ENCODE measurements around the gene ATE1. TPM values are rescaled to one million over a fixed set of nuclear protein-coding genes. Genes with fewer than 3 reads are reported as not detected.
A peak's percentile ranks its signal among the peaks of the same experiment; 100 is the strongest.

Gene ATE1
- total RNA-seq, 2 experiments from 2014 or later, result 13.6 to 17.5 TPM

- no peak overlapping the region for H3K4me3 Mint-ChIP-seq
- H3K4me1 Mint-ChIP-seq (ENCODE audit: low read depth), result peaks cover 3% of the 10 kb centered on the region
- intact Hi-C loops (cut with micrococcal nuclease), result no loop called here
- CTCF ChIA-PET, result interaction anchor here (0.7 to 1.0 kb wide), 3 partner anchors 10 to 145 kb away, joined by 3 to 4 read pairs (median 3); no protein-coding TSS in a partner anchor
- no peaks in the 10 kb centered on the region for H3K27me3 Mint-ChIP-seq (ENCODE audit: low read depth)
- H3K36me3 Mint-ChIP-seq (ENCODE audit: low read depth), result peaks cover 15% of the 10 kb centered on the region
- no peak overlapping the region for H3K27ac Mint-ChIP-seq
- DNase-seq, result no peak
- no peaks in the 10 kb centered on the region for H3K9me3 Mint-ChIP-seq
Observed at GRCh38 chr10:121891103-121891502, 36.7 kb downstream of the ATE1 start.

GRCh38 chr10:121889212-121889611 lies 38.6 kb downstream of the ATE1 start:
- Mint-ChIP-seq H3K27ac (no peak overlapping the region), H3K4me1 (ENCODE audit: low read depth) (peaks cover 3% of the 10 kb centered on the region), H3K9me3 (no peaks in the 10 kb centered on the region), H3K27me3 (ENCODE audit: low read depth) (no peaks in the 10 kb centered on the region), H3K36me3 (ENCODE audit: low read depth) (peaks cover 12% of the 10 kb centered on the region), H3K4me3 (no peak overlapping the region)
- intact Hi-C loops (cut with micrococcal nuclease), result loop anchor here (5.0 kb wide), 2 partner anchors 137 to 292 kb away; partner anchors contain the start of gene FGFR2
- CTCF ChIA-PET, result no interaction called here
- no peak for DNase-seq

DNA sequence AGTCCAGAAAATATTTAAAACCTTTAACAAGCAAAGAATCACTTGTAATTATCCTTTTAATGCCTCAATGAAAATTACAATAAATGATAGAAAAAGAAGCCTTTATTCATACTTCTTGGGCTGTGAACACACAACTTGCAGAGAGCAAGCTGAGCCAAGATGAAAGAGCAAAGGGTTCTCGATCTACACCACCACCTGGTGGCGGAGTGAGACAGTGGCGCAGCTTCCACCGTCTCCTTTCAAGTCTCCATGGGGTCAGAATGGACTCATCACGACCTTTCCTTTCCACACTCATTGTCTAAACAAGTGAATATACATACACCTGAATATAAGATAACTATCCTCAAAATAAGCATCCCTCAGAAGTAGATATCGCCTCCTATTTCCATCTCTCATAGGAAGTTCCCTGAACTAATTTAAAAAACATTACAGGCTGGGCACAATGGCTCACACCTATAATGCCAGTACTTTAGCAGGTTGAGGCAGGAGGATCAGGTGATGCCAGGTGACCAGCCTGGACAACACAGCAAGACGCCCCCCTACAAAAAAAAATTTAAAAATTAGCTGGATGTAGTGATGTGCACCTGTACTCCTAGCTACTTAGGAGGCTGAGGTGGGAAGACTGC lies 40.7 kb downstream of the ATE1 start:
- H3K4me3 Mint-ChIP-seq, result no peak overlapping the region
- H3K9me3 Mint-ChIP-seq, result no peaks in the 10 kb centered on the region
- peaks cover 15% of the 10 kb centered on the region for H3K36me3 Mint-ChIP-seq (ENCODE audit: low read depth)
- H3K27me3 Mint-ChIP-seq (ENCODE audit: low read depth), result no peaks in the 10 kb centered on the region
- DNase-seq, result peak; percentile 73
- H3K4me1 Mint-ChIP-seq (ENCODE audit: low read depth), result peaks cover 3% of the 10 kb centered on the region
- intact Hi-C loops (cut with micrococcal nuclease), result loop anchor here (1.0 to 5.0 kb wide), 5 partner anchors 63 to 938 kb away; partner anchors contain the start of gene FGFR2
- CTCF ChIA-PET, result interaction anchor here (0.6 to 2.8 kb wide), 14 partner anchors 8 to 944 kb away, joined by 3 to 12 read pairs (median 4); no protein-coding TSS in a partner anchor
- no peak overlapping the region for H3K27ac Mint-ChIP-seq

- Mint-ChIP-seq H3K4me3 (no peak overlapping the region), H3K4me1 (ENCODE audit: low read depth) (peaks cover 4% of the 10 kb centered on the region), H3K9me3 (no peaks in the 10 kb centered on the region), H3K36me3 (ENCODE audit: low read depth) (peaks cover 16% of the 10 kb centered on the region), H3K27me3 (ENCODE audit: low read depth) (no peaks in the 10 kb centered on the region), H3K27ac (no peak overlapping the region)
- CTCF ChIA-PET, result interaction anchor here (0.6 to 2.8 kb wide), 5 partner anchors 43 to 153 kb away, joined by 4 to 12 read pairs (median 4); no protein-coding TSS in a partner anchor
- intact Hi-C loops (cut with micrococcal nuclease), result loop anchor here (2.0 to 5.0 kb wide), 4 partner anchors 134 to 937 kb away; partner anchors contain the start of gene FGFR2
- no peak for DNase-seq
Observed at GRCh38 chr10:121886181-121886580, 41.6 kb downstream of the ATE1 start.

DNA sequence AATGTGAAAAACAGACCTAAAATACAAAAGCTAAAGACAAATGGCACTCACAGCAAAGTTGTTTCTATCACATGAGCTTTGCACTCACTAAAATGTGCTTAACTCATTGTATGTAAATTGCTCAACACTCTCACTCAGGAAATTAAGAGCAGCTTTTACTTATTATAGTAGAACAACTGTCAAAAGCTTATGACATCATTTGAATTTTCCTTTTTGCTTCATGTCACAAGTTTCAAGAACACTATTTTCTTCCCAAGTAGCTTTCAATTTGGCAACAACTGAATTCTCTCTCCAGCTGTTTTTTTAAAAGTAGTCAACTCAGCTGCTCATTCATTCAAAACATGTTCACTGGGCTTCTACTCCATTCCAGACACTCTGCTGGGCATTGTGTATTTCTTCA lies 46.9 kb downstream of the ATE1 start:
- H3K27me3 Mint-ChIP-seq (ENCODE audit: low read depth), result no peaks in the 10 kb centered on the region
- H3K27ac Mint-ChIP-seq, result no peak overlapping the region
- no peak overlapping the region for H3K4me3 Mint-ChIP-seq
- peaks cover 3% of the 10 kb centered on the region for H3K4me1 Mint-ChIP-seq (ENCODE audit: low read depth)
- no peaks in the 10 kb centered on the region for H3K9me3 Mint-ChIP-seq
- intact Hi-C loops (cut with micrococcal nuclease), result no loop called here
- no peak for DNase-seq
- H3K36me3 Mint-ChIP-seq (ENCODE audit: low read depth), result peaks cover 27% of the 10 kb centered on the region
- CTCF ChIA-PET, result interaction anchor here (0.6 to 1.6 kb wide), 3 partner anchors 20 to 282 kb away, joined by 3 to 5 read pairs (median 4); no protein-coding TSS in a partner anchor

GRCh38 chr10:121879476-121879875 lies 48.4 kb downstream of the ATE1 start:
- H3K27me3 Mint-ChIP-seq (ENCODE audit: low read depth), result no peaks in the 10 kb centered on the region
- no peak for DNase-seq
- intact Hi-C loops (cut with micrococcal nuclease), result no loop called here
- peaks cover 29% of the 10 kb centered on the region for H3K36me3 Mint-ChIP-seq (ENCODE audit: low read depth)
- no peak overlapping the region for H3K27ac Mint-ChIP-seq
- CTCF ChIA-PET, result interaction anchor here (1.4 to 1.9 kb wide), 2 partner anchors 8 to 12 kb away, joined by 3 to 5 read pairs; no protein-coding TSS in a partner anchor
- H3K9me3 Mint-ChIP-seq, result no peaks in the 10 kb centered on the region
- H3K4me1 Mint-ChIP-seq (ENCODE audit: low read depth), result peaks cover 3% of the 10 kb centered on the region
- H3K4me3 Mint-ChIP-seq, result no peak overlapping the region

DNA sequence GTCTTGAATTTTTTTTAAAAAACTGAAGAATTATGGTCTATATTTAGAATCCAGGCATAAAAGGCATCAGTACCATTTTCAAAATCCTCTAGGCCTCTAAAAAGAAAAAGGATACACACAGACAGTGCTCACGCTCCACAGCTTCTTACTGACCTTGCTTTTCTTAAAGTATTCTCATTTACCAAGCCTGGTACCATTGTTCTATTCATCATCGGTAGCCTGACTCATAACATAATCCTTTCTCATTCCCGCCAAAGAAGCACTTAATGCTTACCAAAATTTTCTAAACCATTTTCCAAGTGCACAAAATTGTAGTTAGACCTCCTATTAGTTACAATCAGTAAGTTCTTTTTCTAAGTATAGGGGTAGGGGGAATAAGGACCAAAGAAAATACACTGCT lies 54.6 kb downstream of the ATE1 start:
- H3K4me3 Mint-ChIP-seq, result no peak overlapping the region
- no peak overlapping the region for H3K27ac Mint-ChIP-seq
- intact Hi-C loops (cut with micrococcal nuclease), result no loop called here
- H3K36me3 Mint-ChIP-seq (ENCODE audit: low read depth), result peaks cover 21% of the 10 kb centered on the region
- no peaks in the 10 kb centered on the region for H3K4me1 Mint-ChIP-seq (ENCODE audit: low read depth)
- CTCF ChIA-PET, result no interaction called here
- H3K9me3 Mint-ChIP-seq, result no peaks in the 10 kb centered on the region
- DNase-seq, result no peak
- no peaks in the 10 kb centered on the region for H3K27me3 Mint-ChIP-seq (ENCODE audit: low read depth)

GRCh38 chr10:121870413-121870812 lies 57.4 kb downstream of the ATE1 start:
- H3K27ac Mint-ChIP-seq, result no peak overlapping the region
- H3K9me3 Mint-ChIP-seq, result no peaks in the 10 kb centered on the region
- H3K4me3 Mint-ChIP-seq, result no peak overlapping the region
- no peak for DNase-seq
- H3K27me3 Mint-ChIP-seq (ENCODE audit: low read depth), result no peaks in the 10 kb centered on the region
- intact Hi-C loops (cut with micrococcal nuclease), result no loop called here
- peaks cover 18% of the 10 kb centered on the region for H3K36me3 Mint-ChIP-seq (ENCODE audit: low read depth)
- no peaks in the 10 kb centered on the region for H3K4me1 Mint-ChIP-seq (ENCODE audit: low read depth)
- CTCF ChIA-PET, result no interaction called here

DNA sequence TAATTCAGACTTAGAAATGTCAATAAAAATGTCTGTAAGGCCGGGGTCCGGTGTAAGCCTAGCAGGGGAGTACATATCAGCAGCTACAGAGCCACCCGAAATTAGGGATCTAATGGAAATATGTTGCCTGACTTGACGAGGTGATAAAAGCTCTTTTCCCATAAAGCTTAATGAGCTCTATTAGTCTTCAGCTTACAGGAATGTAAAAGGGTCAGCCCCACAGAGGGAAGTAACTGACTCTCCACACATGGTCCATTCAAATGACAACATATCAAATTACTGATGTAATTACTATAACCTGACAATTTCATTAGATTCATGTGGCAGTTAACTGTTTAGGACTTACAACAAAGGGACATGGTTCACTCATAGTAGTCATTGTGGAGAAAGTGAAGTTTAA lies 62.3 kb downstream of the ATE1 start:
- H3K27me3 Mint-ChIP-seq (ENCODE audit: low read depth), result no peaks in the 10 kb centered on the region
- no peak for DNase-seq
- intact Hi-C loops (cut with micrococcal nuclease), result no loop called here
- H3K4me3 Mint-ChIP-seq, result no peak overlapping the region
- no peaks in the 10 kb centered on the region for H3K4me1 Mint-ChIP-seq (ENCODE audit: low read depth)
- H3K9me3 Mint-ChIP-seq, result no peaks in the 10 kb centered on the region
- CTCF ChIA-PET, result interaction anchor here (1.1 to 1.2 kb wide), 2 partner anchors 17 to 22 kb away, joined by 3 to 8 read pairs; no protein-coding TSS in a partner anchor
- H3K27ac Mint-ChIP-seq, result no peak overlapping the region
- H3K36me3 Mint-ChIP-seq (ENCODE audit: low read depth), result peaks cover 35% of the 10 kb centered on the region

DNA sequence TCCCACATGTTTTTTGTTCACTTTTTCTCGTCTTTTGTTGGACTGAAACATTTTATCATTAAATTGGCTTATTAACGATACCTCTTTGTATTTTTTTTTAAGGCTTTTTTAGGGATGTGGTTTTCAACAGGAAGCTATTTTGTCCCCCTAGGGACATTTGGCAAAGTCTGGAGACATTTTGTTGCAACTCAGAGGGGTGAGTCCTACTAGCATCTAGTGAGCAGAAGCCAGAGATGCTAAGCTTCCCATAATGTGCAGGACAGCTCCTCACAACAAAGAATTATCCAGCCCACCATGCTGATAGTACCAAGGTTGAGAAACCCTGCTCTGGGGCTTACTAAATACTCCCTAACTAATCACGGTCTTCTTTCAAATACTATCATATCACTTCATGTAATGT lies 63.2 kb downstream of the ATE1 start:
- Mint-ChIP-seq H3K4me1 (ENCODE audit: low read depth) (no peaks in the 10 kb centered on the region), H3K36me3 (ENCODE audit: low read depth) (peaks cover 30% of the 10 kb centered on the region), H3K4me3 (no peak overlapping the region), H3K9me3 (no peaks in the 10 kb centered on the region), H3K27me3 (ENCODE audit: low read depth) (no peaks in the 10 kb centered on the region), H3K27ac (no peak overlapping the region)
- intact Hi-C loops (cut with micrococcal nuclease), result no loop called here
- DNase-seq, result no peak
- CTCF ChIA-PET, result no interaction called here

- Mint-ChIP-seq H3K4me1 (ENCODE audit: low read depth) (no peaks in the 10 kb centered on the region), H3K9me3 (no peaks in the 10 kb centered on the region), H3K4me3 (no peak overlapping the region), H3K27me3 (ENCODE audit: low read depth) (no peaks in the 10 kb centered on the region), H3K27ac (no peak overlapping the region), H3K36me3 (ENCODE audit: low read depth) (peaks cover 29% of the 10 kb centered on the region)
- intact Hi-C loops (cut with micrococcal nuclease), result no loop called here
- CTCF ChIA-PET, result interaction anchor here (0.6 kb wide), 1 partner anchor 1320 kb away, joined by 3 read pairs; no protein-coding TSS in a partner anchor
- no peak for DNase-seq
Observed at GRCh38 chr10:121864168-121864567, 63.7 kb downstream of the ATE1 start.

DNA sequence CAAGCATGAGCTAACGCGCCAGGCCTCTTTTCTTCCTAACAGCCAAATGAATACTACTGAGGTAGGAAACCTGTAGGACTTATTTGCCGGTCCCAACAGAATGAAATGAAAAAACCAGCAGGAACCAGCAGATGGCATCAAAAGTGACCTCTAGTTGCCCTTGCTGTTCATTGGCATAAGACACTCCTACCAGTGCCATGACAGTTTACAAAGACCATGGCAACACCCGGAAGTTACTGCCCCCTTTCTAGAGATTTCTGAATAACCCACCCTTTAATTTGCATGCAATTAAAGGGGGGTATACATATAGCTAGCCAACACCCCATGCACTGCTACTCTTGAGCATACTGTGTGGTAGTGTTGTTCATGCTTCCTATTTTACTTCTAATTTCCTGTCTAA lies 65.2 kb downstream of the ATE1 start:
- CTCF ChIA-PET, result interaction anchor here (0.6 kb wide), 1 partner anchor 389 kb away, joined by 3 read pairs; no protein-coding TSS in a partner anchor
- no peak overlapping the region for H3K4me3 Mint-ChIP-seq
- H3K27ac Mint-ChIP-seq, result no peak overlapping the region
- intact Hi-C loops (cut with micrococcal nuclease), result no loop called here
- H3K27me3 Mint-ChIP-seq (ENCODE audit: low read depth), result no peaks in the 10 kb centered on the region
- H3K36me3 Mint-ChIP-seq (ENCODE audit: low read depth), result peaks cover 31% of the 10 kb centered on the region
- DNase-seq, result no peak
- H3K4me1 Mint-ChIP-seq (ENCODE audit: low read depth), result no peaks in the 10 kb centered on the region
- no peaks in the 10 kb centered on the region for H3K9me3 Mint-ChIP-seq

GRCh38 chr10:121862042-121862441 lies 65.8 kb downstream of the ATE1 start:
- Mint-ChIP-seq H3K27ac (no peak overlapping the region), H3K27me3 (ENCODE audit: low read depth) (no peaks in the 10 kb centered on the region), H3K9me3 (no peaks in the 10 kb centered on the region), H3K36me3 (ENCODE audit: low read depth) (peaks cover 38% of the 10 kb centered on the region), H3K4me1 (ENCODE audit: low read depth) (no peaks in the 10 kb centered on the region), H3K4me3 (no peak overlapping the region)
- intact Hi-C loops (cut with micrococcal nuclease), result no loop called here
- CTCF ChIA-PET, result interaction anchor here (0.6 kb wide), 1 partner anchor 388 kb away, joined by 3 read pairs; no protein-coding TSS in a partner anchor
- no peak for DNase-seq
